Natural killer cell treated with Interleukin-12 subunit alpha and Interleukin-12 subunit beta and Interleukin-15 and Interleukin-18, amount 100 ng/mL, for 72 hours (primary cell): ENCODE measurements around the gene BAG2. TPM values are rescaled to one million over a fixed set of nuclear protein-coding genes. Genes with fewer than 3 reads are reported as not detected.

Source experiments
- ATAC-seq, 2 donors: fragments of 150-1000 bp; cut with Tn5 transposase in 1 of 2; sonication (Bioruptor Pico), chemical (Tn5 transposase) in 1 of 2; 2 replicates each; pipeline ENCODE4 v1.10.0; 2021
- DNase-seq: peaks from one replicate; pipeline ENCODE4 v3.0.0; 2022; ENCODE audit warnings: low spot score
- H3K27ac Mint-ChIP-seq, 2 donors: 1 replicate in 1 of 2; 2 replicates in 1 of 2; pipeline ENCODE4 v1.8.0; 2022; ENCODE audit warnings: mixed read lengths in 2 of 2, mild to moderate bottlenecking in 1 of 2, moderate library complexity in 1 of 2
- H3K27me3 Mint-ChIP-seq, 2 donors: 1 replicate in 1 of 2; 2 replicates in 1 of 2; pipeline ENCODE4 v1.8.0; 2022; ENCODE audit warnings: mixed read lengths in 2 of 2
- H3K36me3 Mint-ChIP-seq: one replicate; pipeline ENCODE4 v1.8.0; 2022; ENCODE audit warnings: mixed read lengths
- H3K4me1 Mint-ChIP-seq, 2 donors: 1 replicate in 1 of 2; 2 replicates in 1 of 2; pipeline ENCODE4 v1.8.0; 2022; ENCODE audit warnings: low read depth in 2 of 2, mixed read lengths in 2 of 2, mild to moderate bottlenecking in 1 of 2
- H3K4me3 Mint-ChIP-seq: one replicate; pipeline ENCODE4 v1.8.0; 2022; ENCODE audit warnings: mixed read lengths
- H3K9me3 Mint-ChIP-seq: 2 replicates; pipeline ENCODE4 v1.8.0; 2022; ENCODE audit warnings: mixed read lengths
- total RNA-seq, 2 donors: library from RNA; stranded (reverse); gene quantifications; one replicate each; pipeline ENCODE4 v1.2.3, GENCODE V29; 2022

BAG2 gene
- total RNA-seq, 2 donors from 2014 or later: 3.3 to 6.9 TPM

DNA sequence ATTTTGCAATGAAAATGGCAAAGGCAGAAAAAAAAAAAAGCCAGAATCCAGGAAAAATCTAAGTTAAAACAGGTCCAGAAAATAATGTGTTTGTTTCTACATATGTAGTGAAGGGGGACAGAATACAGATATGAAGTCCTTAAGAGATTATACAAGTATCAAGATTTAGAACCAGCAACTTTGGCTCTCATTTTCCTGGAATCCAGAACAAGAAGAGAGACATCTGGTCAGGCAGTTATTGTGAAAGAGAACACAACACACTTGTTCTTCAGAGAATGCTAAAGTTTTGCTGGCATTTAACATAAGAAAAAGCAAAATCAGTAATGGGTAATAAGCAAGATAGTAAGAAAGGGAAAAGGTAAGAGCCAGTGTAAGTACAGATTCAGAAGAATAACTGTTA is 21.1 kb downstream of the BAG2 start:
- DNase-seq: no peak
- Mint-ChIP-seq H3K27me3 (no peaks in the 10 kb centered on the region), H3K4me1 (no peaks in the 10 kb centered on the region), H3K36me3 (peaks cover 14% of the 10 kb centered on the region), H3K27ac (no peak overlapping the region), H3K4me3 (no peak overlapping the region), H3K9me3 (no peaks in the 10 kb centered on the region)
- no peak for ATAC-seq

DNA sequence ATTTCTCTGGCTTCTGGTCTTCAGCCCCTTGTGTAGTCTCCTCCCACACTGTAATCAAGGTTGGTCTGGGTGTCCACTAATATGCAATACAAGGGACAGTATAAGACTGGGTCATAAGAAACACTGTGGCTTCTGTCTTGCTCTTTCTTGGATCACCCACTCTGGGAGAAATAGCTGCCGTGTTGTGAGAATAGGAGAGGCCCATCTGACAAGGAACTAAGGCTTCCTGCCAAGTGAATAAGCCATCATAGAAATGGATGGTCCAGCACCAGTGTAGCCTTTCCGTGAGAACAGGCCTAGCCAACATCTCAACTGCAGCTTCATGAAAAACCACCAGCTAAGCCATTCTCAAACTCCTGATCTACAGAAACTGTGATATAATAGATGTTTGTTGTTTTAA is 23.3 kb downstream of the BAG2 start:
- H3K27me3 Mint-ChIP-seq: no peaks in the 10 kb centered on the region
- H3K9me3 Mint-ChIP-seq: no peaks in the 10 kb centered on the region
- DNase-seq (no peak), ATAC-seq (no peak)
- H3K27ac Mint-ChIP-seq: no peak overlapping the region
- no peak overlapping the region for H3K4me3 Mint-ChIP-seq
- peaks cover 14% of the 10 kb centered on the region for H3K36me3 Mint-ChIP-seq
- no peaks in the 10 kb centered on the region for H3K4me1 Mint-ChIP-seq

DNA sequence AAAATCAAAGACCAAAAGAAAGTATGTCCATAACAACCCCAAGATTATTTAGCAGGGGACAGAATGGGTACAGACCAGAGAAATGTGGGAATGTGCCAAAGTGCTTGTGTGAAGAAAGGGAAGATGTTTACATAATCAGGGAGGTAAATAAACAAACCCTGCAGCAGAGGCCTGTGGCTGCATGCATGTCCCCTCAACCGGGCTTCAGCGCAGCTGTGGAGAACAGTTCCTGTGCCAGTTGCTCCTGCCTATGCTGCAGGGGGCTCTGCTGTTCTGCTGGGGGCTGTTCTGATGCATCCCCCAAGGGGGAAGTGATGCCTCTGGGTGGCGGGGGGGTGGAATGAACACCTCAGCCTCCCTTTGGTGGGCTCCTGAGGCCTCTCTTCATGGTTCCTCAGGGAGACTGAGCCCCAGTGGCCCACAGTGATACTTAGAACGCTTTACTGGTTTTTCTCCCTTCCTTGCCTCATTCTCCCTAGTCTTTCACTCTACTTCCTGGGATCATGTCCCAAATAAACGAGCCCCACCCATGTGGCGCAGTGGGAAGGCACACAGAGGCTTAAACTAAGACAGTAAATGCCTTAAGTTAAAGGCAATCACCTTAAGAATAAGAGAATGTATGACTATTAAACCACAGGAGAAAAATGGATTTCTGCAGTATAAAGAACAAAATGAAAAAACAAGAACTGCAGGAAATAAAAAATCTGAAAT is 27.0 kb downstream of the BAG2 start:
- no peak overlapping the region for H3K27ac Mint-ChIP-seq
- no peaks in the 10 kb centered on the region for H3K4me1 Mint-ChIP-seq
- H3K27me3 Mint-ChIP-seq: no peaks in the 10 kb centered on the region
- H3K36me3 Mint-ChIP-seq: no peaks in the 10 kb centered on the region
- no peaks in the 10 kb centered on the region for H3K9me3 Mint-ChIP-seq
- no peak overlapping the region for H3K4me3 Mint-ChIP-seq
- DNase-seq (no peak), ATAC-seq (no peak)

DNA sequence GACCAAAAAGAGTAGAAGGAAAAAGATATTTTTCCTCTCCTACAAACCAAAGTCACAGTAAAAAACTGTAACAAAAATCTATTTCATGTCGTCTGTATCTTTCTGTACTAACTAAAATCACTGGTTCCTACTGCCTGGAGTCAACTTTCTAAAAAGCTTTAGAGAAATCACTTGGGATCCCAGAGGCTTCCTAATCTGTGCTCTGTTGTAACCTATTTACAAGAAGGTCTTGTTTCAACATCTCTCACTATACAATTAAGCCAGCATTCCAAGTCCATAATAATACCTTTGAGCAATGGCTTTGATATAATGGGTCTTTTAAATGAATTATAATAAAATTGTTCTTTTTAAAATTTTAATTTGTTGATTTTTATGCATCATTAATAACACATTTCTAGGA is 29.6 kb downstream of the BAG2 start:
- DNase-seq: no peak
- H3K4me3 Mint-ChIP-seq: no peak overlapping the region
- H3K4me1 Mint-ChIP-seq: no peaks in the 10 kb centered on the region
- no peak overlapping the region for H3K27ac Mint-ChIP-seq
- H3K27me3 Mint-ChIP-seq: no peaks in the 10 kb centered on the region
- H3K36me3 Mint-ChIP-seq: no peaks in the 10 kb centered on the region
- no peak for ATAC-seq
- no peaks in the 10 kb centered on the region for H3K9me3 Mint-ChIP-seq

- Mint-ChIP-seq H3K9me3 (no peaks in the 10 kb centered on the region), H3K27me3 (no peaks in the 10 kb centered on the region), H3K36me3 (no peaks in the 10 kb centered on the region), H3K27ac (no peak overlapping the region), H3K4me1 (no peaks in the 10 kb centered on the region), H3K4me3 (no peak overlapping the region)
- ATAC-seq (no peak), DNase-seq (no peak)
Observed at GRCh38 chr6:57205550-57206328, 33.6 kb downstream of the BAG2 start.

- ATAC-seq (peak in 1 of 2 donors; percentile 31), DNase-seq (no peak)
- Mint-ChIP-seq H3K9me3 (no peaks in the 10 kb centered on the region), H3K36me3 (no peaks in the 10 kb centered on the region), H3K4me1 (no peaks in the 10 kb centered on the region), H3K27me3 (no peaks in the 10 kb centered on the region), H3K27ac (no peak overlapping the region), H3K4me3 (no peak overlapping the region)
Observed at GRCh38 chr6:57207141-57207540, 35.0 kb downstream of the BAG2 start.

DNA sequence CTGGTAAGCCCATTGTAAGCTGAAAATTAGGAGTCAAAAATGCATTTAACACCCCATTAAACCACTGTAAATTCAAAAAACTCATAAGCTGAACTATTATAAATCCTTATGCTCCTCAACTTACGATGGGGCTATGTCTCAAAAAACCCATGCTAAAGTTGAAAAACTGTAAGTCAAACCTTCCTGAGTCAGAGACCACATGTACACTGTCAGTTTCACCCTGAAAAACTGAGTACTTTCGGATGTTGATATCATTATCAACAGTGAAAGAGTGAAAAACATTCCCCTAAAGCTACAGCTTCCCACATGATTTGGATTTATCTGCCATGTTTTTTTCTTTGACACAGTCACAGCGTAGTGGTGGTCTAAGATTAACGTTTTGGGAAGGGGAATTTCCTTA is 35.7 kb downstream of the BAG2 start:
- ATAC-seq (peak in 1 of 2 donors; percentile 46), DNase-seq (no peak)
- no peak overlapping the region for H3K4me3 Mint-ChIP-seq
- no peaks in the 10 kb centered on the region for H3K4me1 Mint-ChIP-seq
- no peaks in the 10 kb centered on the region for H3K9me3 Mint-ChIP-seq
- no peaks in the 10 kb centered on the region for H3K36me3 Mint-ChIP-seq
- H3K27ac Mint-ChIP-seq: no peak overlapping the region
- H3K27me3 Mint-ChIP-seq: no peaks in the 10 kb centered on the region

DNA sequence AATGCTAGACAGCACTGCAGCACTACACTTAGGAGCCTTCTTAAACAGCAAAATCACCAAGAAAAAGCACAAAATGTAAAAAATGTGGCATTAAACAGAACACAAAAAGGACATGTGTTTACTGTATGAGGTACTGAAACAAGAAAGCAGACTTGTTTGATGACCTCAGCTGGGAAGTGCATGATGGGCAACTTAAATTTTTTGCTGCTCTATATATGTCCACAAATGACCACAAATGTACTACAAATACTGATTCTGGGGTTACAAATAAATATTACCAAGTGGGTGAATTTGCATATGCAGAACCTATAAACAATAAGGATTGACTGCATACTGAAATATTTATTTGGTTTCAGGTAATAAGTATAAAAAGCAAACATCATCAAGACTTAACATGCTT is 36.9 kb downstream of the BAG2 start:
- no peak for DNase-seq
- no peaks in the 10 kb centered on the region for H3K9me3 Mint-ChIP-seq
- no peaks in the 10 kb centered on the region for H3K36me3 Mint-ChIP-seq
- H3K4me3 Mint-ChIP-seq: no peak overlapping the region
- H3K4me1 Mint-ChIP-seq: no peaks in the 10 kb centered on the region
- H3K27ac Mint-ChIP-seq: no peak overlapping the region
- ATAC-seq: no peak
- H3K27me3 Mint-ChIP-seq: no peaks in the 10 kb centered on the region

DNA sequence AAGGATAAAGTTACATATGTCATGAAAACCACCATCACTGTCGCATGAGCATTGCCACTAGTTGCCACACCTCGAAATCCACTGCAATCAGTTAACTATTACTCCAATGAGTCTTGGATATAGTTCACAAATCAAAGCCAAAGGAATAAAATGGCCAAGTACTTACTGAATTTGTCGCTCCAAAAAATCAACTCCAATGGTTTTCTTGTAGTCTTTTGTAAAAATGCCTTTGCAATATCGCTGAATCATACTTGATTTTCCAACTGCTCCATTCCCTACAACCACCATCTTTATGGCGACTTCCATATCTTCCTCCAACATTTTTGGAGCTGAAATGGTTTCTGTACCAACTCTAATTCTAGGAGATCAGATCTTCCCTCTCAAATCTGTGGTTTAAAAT is 37.9 kb downstream of the BAG2 start:
- Mint-ChIP-seq H3K4me1 (no peaks in the 10 kb centered on the region), H3K27me3 (peaks cover 0 to 5% of the 10 kb centered on the region in 2 donors), H3K9me3 (no peaks in the 10 kb centered on the region), H3K4me3 (no peak overlapping the region), H3K27ac (no peak overlapping the region), H3K36me3 (peaks cover 2% of the 10 kb centered on the region)
- no peak for ATAC-seq
- DNase-seq: no peak

- Mint-ChIP-seq H3K27ac (no peak overlapping the region), H3K4me3 (no peak overlapping the region), H3K36me3 (peaks cover 5% of the 10 kb centered on the region), H3K9me3 (no peaks in the 10 kb centered on the region), H3K27me3 (peaks cover 9 to 13% of the 10 kb centered on the region in 2 donors), H3K4me1 (peaks cover 1 to 2% of the 10 kb centered on the region in 2 donors)
- ATAC-seq: no peak
- no peak for DNase-seq
Observed at GRCh38 chr6:57215260-57215659, 43.1 kb downstream of the BAG2 start.

- H3K36me3 Mint-ChIP-seq: peaks cover 5% of the 10 kb centered on the region
- ATAC-seq: no peak
- peaks cover 7 to 10% of the 10 kb centered on the region in 2 donors for H3K4me1 Mint-ChIP-seq
- H3K9me3 Mint-ChIP-seq: no peaks in the 10 kb centered on the region
- H3K27ac Mint-ChIP-seq: no peak overlapping the region
- H3K27me3 Mint-ChIP-seq: peaks cover 9 to 16% of the 10 kb centered on the region in 2 donors
- DNase-seq: no peak
- no peak overlapping the region for H3K4me3 Mint-ChIP-seq
Observed at GRCh38 chr6:57216235-57217101, 44.3 kb downstream of the BAG2 start.

GRCh38 chr6:57217270-57217669 is 45.1 kb downstream of the BAG2 start:
- peaks cover 9 to 16% of the 10 kb centered on the region in 2 donors for H3K27me3 Mint-ChIP-seq

GRCh38 chr6:57220083-57220703 is 48.1 kb downstream of the BAG2 start:
- Mint-ChIP-seq H3K9me3 (no peaks in the 10 kb centered on the region), H3K4me3 (peak overlapping the region; percentile 69), H3K27me3 (peaks cover 10 to 27% of the 10 kb centered on the region in 2 donors), H3K27ac (no peak overlapping the region), H3K36me3 (peaks cover 2% of the 10 kb centered on the region), H3K4me1 (peaks cover 16 to 17% of the 10 kb centered on the region in 2 donors)
- ATAC-seq (no peak), DNase-seq (no peak)

More at GRCh38 chr6:57217270-57217669, 45.1 kb downstream of the BAG2 start:
- peaks cover 10% of the 10 kb centered on the region in 2 donors for H3K4me1 Mint-ChIP-seq
- peaks cover 5% of the 10 kb centered on the region for H3K36me3 Mint-ChIP-seq
- no peak overlapping the region for H3K4me3 Mint-ChIP-seq
- DNase-seq (no peak), ATAC-seq (no peak)
- H3K9me3 Mint-ChIP-seq: no peaks in the 10 kb centered on the region
- H3K27ac Mint-ChIP-seq: no peak overlapping the region
